Ammon's horn (tissue), 1 donor: ENCODE results near the gene CTNNA3.

Source experiments
- DNase-seq: peaks from one replicate; pipeline ENCODE4 v3.0.0-alpha.2; 2016; ENCODE audit warnings: low spot score

CTNNA3 gene

DNA sequence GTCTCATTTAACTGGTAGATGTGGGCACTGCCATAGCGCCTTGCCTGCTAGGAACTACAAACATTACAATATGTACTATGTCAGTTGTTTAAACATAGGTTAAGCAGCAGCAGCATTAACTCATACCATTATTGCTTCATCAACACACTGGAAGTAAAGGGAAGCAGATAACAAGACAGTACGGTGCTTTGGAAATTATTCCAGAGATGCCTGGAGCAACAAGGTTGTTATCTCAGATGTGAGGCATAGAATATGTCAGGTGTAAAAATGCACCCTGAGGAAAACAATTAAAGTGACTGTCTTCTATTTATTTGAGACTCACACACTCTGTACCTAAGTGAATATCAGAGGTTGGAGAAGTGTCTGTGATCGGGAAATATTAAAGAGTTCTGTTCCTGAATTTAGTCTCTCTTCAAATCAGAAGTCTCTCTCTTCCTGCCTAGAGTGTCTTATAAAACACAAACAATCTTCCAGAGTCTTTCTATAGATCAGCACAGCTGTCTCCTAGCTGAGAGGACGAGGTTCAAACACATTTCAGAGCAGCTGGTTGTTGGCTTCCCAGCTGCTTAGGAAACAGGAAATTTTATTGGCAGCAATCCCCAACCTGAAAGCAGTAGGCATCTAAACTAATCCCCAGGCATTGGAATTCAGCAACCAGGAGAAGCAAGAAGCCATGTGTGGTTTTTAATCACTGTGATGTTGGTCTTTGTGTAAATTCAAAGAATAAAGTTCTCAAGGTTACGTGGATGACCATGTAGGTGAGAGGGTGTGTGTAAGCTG, 1764.5 kb downstream of the CTNNA3 start:
- DNase-seq, result no peak

DNA sequence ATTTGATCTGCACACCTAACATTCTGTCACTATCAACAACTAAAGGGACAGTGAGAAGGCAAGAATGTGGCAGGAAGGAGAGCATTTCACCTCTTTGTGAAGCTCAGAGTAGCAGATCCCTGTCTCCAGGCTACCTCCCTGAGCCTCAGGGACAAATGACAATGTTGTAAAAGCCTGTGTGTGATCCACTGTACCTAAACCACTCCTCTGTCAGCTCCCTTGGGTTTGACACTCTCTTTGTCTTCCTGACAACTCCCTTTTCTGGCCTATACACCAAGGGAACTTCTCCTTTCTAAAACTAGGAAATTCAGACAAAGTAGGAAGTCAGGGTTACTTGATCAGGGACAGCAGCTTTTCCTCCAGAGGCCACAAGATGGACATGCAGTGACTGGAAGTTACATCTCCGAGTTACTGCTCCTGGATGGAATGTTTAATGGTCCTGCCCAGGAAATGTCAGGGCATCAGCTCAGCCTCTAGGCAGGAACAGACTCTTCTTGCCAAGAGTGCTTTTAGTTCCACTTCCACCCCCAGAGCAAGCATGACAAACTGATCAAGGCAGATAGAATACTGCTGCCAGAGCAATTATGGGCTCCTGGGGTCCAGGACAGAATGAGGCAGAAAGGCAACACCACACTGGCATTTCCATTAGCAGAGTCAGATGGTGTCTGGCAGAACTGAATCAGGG, 1784.7 kb downstream of the CTNNA3 start:
- DNase-seq, result no peak

DNA sequence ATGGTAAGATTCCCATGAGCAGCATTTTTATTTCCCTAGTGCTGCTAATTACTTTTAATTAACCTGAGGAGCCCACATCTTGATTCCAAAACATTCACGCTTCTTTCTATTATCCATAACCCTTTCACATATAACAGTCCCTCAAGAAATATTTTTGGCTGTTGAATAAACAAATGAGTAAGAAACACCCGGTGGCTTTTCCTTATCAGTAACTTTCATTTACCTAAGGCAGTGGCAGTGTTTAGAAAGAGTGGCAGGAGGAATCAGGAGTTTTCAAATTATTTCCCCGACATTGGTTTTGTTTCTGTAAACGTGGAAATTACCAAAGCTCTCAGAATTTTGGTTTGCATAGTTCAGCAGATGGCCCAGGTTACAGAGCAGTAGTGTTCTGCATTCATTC, 1785.8 kb downstream of the CTNNA3 start:
- DNase-seq, result no peak

DNA sequence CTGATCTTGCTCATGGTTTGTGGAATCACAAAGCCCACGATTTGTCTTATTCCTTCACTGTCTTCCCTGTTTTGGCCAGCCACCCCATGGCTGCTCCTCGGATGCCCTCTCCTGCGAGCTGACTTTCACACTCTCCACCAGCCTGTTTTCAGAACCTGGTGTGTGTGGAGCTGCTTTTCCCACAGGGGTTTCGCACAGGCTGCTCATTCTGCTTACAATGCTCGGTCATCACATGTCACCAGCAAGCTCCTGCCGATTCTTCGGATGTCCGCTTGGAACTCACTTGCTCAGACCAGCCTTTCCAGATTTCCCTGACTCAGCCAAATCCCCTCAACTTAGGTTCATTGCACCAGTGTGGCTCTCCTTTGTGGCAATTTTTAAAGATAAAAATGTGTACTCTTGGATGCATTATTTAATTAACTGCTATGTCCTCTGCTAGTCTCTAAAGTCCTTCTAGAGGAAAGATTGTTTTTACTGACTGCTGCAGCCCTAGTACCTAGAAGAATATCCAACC, 1788.7 kb downstream of the CTNNA3 start:
- no peak for DNase-seq

DNA sequence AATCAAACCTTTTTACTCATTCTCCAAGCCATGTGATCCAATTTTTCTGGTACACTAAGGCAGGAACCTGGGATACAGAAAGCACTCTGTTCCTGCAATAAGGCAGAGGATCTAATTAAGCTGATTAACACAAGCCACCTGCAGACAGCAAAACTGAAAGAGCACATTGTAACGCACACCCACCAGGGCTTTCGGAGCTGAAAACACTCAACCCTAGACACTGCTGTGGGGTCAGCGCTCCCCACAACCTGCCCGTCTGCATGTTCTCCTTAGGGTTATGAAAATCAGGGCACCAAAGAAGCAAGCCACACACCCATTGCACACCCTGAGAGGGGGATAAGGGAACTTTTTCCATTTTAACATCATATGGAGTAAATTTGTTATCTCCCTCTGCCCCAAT, 1792.4 kb downstream of the CTNNA3 start:
- no peak for DNase-seq

DNA sequence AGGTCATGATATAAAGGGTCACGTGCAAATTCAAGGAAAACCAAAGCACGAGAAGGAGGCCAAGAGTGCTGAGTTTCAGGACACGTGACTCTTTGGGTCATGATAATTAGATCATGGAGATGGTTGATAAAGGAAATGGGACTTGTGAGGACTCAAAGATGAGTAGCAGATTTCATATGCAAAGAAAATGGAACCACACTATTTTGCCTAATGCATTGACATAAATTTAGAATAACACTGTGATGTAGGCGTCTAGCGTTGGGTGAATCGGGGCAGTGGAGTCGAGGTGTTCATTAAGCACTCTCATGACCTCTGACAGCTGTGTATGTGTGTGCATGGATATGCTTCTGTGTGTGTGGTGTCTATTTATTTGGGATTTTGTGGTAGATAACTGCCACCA, 1795.7 kb downstream of the CTNNA3 start:
- no peak for DNase-seq

DNA sequence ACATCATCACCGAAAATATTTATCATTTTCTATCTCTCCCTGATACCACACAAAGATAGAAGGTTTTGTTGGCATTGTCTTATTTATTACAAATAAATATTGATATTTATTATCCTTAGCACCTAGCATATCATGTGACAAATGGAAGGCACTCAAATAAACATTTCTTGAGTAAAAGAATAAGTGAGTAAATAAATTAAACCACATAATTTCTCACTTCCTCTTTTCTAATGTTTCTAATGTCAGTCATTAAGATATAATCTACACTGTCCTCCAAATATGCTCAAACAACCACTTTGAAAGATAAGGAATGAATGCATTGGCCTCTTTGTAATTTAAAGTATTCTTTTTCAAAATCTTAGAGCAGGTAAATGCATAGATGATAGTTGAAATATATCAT, 1797.9 kb downstream of the CTNNA3 start:
- no peak for DNase-seq

DNA sequence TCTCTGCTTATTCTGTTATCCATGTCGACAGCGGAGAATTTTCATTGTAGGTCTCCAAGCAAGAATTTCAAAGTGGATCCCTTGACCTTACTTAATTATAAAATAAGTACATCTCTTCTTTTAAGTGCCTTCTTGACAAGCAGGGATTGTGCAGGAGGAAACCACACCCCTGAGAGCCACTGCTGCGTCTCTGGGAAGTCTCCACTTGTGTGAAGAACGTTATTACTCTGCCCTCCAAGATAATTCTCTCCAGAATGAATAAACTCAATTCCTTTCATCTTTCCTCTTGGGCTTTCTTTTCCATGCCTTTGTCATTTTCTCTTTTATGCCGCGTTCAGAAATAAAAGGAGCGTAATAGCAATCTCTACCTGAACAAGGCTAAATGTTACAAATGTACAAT, 1801.0 kb downstream of the CTNNA3 start:
- DNase-seq, result no peak

DNA sequence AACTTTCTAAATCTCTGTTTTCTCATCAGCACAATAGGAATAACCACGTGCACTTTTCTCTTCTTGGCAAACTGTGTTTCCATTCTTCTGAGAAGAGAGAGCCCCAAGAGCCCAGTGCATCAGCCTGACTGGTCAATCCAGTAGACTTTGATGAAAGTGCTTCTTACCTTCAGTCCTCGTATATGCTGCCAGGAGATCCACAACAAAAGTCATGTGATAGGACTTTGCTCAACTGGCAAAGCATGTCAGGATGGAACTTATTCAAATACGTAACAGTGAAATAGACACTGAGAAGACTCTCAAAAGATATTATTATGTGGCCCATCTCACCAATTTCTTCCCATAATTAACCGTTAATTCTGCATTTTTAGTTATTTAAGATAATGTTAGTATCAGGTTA, 1801.6 kb downstream of the CTNNA3 start:
- no peak for DNase-seq

DNA sequence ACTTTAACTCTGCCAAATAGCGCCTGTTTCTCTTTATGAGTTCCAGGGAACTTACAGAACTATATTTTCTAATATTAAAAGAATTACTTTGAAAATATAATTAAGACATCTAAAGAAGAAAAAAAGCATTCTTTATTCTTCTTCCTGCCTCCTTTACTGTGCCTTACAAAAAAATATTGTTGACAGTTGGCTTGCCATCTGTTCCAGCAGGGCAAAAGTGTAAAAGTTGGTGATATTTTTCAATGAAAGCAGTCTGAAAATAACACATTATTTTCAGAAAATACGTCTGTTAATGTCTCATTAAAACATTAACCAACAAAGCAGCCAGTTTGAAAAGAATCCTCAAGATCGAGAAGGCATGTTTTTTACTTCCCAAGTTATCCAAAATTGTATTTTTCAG, 1802.3 kb downstream of the CTNNA3 start:
- DNase-seq, result no peak

DNA sequence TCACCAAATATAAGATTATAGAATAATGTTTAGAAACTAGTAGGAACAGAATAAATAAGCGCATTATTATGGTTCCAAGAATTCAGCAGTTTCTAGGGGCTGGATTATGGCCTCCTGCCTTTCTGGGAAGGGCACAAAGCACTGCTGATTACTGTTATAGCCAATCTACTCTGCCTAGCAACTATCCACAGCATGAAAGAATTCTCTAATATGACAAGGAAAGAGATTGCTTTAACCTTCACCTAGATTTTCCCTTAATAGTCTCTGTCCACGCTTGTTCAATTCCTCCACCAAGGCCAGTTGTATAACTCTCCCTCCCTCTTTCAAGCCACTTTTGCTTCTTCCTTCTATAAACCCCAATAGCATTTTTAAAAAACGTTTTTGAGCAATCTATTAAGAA, 1803.7 kb downstream of the CTNNA3 start:
- DNase-seq, result no peak

DNA sequence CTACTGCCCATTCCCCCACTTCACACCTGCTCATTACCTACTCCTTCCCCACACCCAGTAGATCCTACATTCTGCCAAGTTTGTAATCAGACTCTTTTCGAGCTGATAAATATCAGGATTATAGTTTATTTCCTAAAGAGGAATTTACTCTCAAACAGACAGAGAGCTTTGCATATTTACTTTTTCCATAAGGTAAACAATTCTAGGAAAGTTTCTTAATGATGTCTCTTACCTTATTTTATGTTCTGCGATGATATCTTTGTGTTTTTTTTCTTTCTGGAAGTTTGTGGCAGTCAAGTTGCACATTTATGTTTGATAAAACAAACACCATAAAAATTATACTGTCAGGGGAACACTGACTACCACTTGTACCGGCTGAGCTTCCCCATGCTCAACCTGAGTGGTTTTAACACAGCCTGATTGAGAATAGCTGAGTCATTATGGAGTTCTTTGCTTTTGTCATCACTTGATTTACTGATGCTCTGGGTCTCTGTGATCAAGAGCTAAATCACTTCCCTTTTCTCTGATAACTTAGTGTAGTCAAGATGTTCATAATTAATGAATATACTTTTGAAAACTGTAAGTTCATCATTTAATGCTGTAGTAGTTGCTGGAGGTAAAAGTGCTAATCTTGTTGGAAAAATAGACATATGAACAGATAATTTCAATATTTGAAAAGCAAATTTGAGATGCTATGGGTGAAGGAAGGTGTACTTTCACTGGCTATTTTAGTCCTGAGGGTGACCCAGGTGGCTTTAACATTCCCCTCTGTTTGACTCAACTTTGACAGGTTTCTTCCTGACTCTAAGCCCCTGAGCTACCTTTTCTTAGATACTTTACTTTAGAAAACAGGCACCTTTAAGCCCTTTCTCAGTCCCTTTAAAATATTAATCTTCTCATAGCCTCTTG, 1804.7 kb downstream of the CTNNA3 start:
- DNase-seq, result no peak

DNA sequence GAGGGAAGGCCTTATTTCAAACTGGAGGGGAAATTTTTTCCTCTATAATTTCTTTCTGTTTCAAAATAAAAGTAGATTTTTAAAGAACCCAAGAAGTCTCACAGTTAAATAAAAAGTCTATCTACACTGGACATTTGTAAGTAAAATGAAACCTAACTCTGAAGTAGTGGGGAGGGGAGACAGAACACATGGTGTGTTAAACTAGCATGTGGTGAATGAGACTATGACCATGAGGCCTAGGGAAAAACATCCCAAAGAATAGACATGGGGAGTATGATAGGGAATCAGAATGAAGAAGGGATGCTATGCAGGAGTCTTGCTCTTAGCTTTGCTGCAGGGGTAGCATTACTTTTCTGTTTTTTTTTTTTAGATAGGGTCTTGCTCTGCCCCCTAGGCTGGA, 1831.5 kb downstream of the CTNNA3 start:
- DNase-seq, result no peak

DNA sequence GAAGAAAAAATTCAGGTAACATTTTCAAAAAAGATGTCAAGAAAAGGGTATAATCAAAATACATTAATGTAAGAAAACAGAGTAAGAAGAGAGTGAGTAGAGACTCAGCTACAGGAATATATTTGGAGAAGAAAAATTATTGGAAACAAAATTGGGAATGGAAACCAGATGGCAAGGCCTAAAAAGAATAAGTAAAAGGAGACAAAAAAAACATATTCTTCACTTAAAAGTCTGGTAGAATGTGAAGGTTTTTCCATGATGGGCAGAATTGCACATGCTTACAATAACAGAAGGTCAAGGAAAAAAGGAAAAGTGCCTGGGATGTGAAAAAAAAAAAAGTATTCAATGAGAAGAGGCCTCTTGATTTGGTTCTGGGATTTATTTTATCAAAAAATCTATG, 1832.0 kb downstream of the CTNNA3 start:
- no peak for DNase-seq
